ENCODE results near the gene RALGDS.

Gene RALGDS

DNA sequence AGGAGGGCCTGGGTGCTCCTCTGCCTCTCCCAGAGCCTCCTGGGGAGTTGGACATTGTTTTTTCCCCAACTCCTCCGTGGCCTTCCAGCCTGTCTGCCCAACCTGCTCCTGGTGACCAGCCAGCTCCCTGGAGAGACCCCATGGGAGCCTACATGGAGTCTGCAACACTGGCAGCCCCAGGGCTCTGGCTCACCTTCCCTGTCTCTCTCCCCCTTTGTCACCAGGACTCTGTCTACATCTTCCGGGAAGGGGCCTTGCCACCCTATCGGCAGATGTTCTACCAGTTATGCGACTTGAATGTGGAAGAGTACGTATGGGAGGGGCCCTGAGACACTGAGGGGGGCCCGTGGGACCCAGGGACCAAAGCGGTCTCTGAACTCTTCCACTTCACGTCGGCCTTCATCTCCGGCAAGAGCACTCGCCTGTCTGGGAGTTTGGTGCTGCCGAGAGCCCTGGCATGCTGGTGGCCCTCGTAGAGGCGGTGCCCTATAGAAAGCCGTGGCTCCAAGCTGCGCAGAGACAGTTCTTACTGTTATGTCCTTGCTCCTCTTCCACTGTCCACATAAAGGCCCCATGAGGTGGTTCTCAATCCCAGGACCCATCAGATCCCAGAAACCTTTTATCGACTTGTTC, 65.1 kb downstream of the RALGDS start:
- no peak for DNase-seq (ENCODE audit: low read depth in 3 of 3)

DNA sequence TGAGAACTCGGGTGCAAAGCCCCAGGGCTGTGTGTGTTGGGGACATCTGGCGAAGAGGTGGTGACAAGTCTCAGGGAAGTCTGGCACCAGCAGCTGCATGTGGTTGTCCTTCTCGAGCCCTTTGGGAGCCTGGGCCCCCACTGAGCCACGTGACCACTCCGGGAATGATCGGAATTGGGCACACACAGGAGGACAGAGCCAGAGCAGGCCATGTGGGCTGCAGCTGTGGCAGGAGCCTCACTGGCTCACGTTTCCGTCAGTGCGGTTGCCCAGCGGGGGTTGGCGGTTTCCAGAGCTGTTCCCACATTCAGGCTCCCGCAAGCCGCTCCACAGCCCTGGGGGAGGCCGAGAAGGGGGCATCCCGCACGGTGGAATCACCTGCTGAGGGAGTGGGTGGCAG, 66.1 kb downstream of the RALGDS start:
- no peak for DNase-seq (ENCODE audit: low read depth in 3 of 3)

DNA sequence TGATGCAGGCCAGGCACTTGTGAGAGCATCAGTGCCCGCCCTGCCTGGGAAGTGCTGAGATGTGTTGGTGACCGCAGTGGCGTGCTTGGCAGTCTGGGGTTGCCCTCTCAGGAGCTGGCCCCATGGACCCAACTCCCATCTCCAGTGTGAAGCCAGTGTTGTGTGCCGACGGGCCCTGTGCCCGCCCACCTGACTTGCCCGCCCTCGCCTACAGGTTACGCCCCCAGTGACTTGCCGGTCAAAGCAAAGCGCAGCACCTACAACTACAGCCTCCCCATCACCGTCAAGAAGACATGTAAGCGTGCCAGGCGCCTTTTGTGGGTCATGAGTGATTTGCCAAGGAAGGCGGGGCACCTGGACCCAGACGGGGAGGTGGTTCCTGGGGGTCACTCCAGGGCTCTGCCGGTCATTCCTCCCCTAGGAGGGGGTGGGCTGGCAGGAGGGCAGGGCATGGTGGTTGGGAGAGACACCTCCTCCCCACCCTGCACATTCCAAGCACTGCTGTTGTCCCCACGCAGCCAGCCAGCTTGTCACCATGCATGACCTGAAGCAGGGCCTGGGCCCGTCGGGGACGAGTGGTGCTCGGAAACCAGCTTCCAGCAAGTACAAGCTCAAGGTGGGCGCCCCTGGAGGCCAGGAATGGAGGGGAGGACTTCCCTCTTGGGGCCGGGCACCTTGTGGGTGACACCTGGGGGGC, 66.7 kb downstream of the RALGDS start:
- no peak for DNase-seq (ENCODE audit: low read depth in 3 of 3)

- DNase-seq (ENCODE audit: low read depth in 3 of 3), result no peak
Measured at GRCh38 chr9:133051966-133052539, 69.0 kb downstream of the RALGDS start.

DNA sequence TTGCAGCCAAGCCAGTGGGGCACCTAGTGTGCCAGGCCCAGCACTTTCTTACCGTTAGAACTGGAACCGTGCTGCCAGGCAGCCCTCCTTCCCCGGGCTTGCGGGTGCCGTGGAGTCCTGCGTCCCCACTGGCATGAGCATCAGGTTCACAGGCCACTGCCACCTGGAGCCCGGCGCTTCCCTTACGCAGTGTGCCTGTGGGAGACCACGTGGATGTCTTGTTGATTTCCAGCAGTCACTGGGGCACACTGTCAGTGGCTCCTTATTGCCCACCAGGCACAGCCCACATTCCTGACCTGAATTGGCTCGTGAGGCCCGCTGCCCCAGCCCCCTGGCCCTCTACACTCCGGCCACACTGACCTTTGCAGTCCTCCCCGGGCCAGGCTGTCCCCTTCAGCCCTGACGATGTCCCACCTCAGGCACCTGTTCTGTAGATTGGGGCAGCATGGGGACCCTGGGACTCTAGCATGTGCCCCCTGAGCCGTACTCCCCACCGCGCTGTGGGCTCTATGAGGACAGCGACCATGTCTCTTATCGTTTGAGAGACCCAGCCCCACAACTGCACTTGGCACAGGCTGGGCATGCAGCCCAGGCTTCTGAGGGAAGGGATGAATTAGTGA, 69.6 kb downstream of the RALGDS start:
- DNase-seq (ENCODE audit: low read depth in 3 of 3), result no peak

DNA sequence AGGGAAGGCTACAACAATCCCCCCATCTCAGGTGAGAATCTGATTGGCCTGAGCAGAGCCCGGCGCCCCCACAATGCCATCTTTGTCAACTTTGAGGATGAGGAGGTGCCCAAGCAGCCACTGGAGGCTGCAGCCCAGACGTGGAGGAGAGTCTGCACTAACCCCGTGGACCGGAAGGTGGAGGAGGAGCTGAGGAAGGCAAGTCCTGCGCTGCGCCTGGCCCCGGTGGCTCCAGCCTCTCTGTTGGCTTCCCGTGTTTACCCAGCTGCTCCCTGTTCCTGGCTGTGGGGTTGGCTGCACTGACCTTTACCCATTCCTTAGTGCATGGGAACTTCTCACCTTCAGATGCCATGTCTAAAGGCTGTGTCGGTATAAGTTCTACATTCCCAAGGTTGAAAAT, 70.3 kb downstream of the RALGDS start:
- no peak for DNase-seq (ENCODE audit: low read depth in 3 of 3)

DNA sequence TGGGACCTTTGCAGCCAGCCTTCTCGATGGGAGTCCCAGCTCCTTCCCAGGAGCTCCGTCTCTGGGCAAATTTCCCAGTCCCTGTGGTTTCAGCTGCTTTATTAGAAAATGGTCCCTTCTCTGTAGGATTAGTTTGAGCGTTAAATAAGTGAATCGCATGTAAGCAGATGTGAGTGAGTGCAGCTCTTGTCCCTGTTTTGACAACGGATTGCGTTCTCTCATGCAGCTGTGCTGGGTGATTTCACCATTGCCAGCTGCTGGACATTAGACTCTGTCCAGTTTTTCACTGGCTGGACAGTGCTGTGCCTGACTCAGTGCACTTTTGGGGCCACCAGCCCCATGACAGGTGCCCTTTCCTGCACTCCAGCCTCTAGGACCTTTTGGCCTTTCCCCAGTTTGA, 70.9 kb downstream of the RALGDS start:
- DNase-seq (ENCODE audit: low read depth in 3 of 3), result no peak

- no peak for DNase-seq (ENCODE audit: low read depth in 3 of 3)
Measured at GRCh38 chr9:133049043-133049442, 72.0 kb downstream of the RALGDS start.

DNA sequence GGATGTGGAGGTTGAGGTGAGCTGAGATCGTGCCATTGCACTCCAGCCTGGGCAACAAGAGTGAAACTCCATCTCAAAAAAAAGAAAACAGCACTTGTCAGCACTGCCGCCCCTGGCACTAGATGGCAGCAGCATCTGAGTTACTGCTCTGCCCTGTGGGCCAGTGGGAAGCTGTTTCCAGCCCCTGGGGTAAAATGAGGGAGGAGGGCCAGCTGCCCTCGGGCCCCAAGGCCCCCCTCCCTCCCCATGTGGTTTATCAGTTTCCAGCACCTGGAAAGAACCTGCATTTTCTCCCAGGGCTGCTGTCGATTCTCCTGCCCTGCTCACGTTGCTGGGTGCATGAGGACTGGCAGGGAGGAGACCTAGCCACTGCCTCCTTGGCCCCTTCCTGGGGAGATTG, 72.4 kb downstream of the RALGDS start:
- DNase-seq (ENCODE audit: low read depth in 3 of 3), result no peak
